ENCODE measurements around the gene PPM1M. TPM values are rescaled to one million over a fixed set of nuclear protein-coding genes. Genes with fewer than 3 reads are reported as not detected.
"Not testable (repeated sequence)": the region's sequence is repeated elsewhere in the genome, so short reads cannot be mapped to it uniquely, and the experiment has no call there.

PPM1M gene
- polyA plus RNA-seq, 1 of the 3 experiments (the other 2 are of a cell fraction), result 19.2 TPM

DNA sequence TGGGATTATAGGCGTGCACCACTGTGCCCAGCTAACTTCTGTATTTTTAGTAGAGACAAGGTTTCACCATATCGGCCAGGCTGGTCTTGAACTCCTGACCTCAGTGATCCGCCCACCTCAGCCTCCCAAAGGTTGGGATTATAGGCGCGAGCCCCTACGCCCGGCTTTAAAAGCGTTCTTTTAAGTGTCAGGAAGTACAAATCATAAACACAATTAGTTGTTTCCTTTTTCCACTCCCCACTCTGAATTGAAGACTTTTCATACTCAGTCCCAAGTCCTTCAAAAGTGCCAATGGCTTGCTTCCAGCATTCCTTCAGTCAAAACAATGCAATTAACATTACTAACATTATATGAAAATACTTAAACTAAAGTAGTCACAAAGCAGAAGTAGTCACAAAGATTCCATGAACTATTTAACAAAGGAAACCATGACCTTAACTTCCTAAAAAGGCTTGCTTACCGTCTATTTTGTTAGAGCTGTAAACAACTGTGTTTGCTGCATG is 24.7 kb downstream of the PPM1M start:
- DNase-seq, result no peak
- no peak overlapping the region for H2AFZ ChIP-seq (ENCODE audit: low read depth)
- no peaks in the 10 kb centered on the region for H3K9me2 ChIP-seq
- H3K4me1 ChIP-seq (ENCODE audit: control insufficient read depth in 1 of 2, insufficient read depth in 2 of 2, low read depth in 1 of 2, low read length in 1 of 2), result peaks cover 0 to under 1% of the 10 kb centered on the region in 2 experiments; a peak in 1 of 4 replicates
- peaks cover 9% of the 10 kb centered on the region for H3F3A ChIP-seq (replicated peaks; ENCODE audit: insufficient read depth)
- ChIA-PET CTCF (interaction anchor here (0.7 to 2.6 kb wide), 3 partner anchors 38 to 213 kb away, joined by 3 to 9 read pairs (median 6); no protein-coding TSS in a partner anchor), POLR2A (interaction anchor here (1.3 kb wide), 1 partner anchor 11 kb away, joined by 3 read pairs; no protein-coding TSS in a partner anchor)
- no peak overlapping the region for H3K4me3 ChIP-seq (ENCODE audit: low read depth in 2 of 2, low read length in 1 of 2)
- no peaks in the 10 kb centered on the region for H3K27me3 ChIP-seq (ENCODE audit: insufficient read depth)
- H3K4me2 ChIP-seq, result no peak overlapping the region
- no peak overlapping the region for H3K27ac ChIP-seq (ENCODE audit: low read depth in 2 of 2, low read length in 1 of 2)
- H4K20me1 ChIP-seq (ENCODE audit: insufficient read depth), result peaks cover 87% of the 10 kb centered on the region
- peaks cover 47 to 78% of the 10 kb centered on the region in 2 experiments for H3K36me3 ChIP-seq (replicated peaks in 1 of 2; ENCODE audit: control insufficient read depth in 1 of 2, insufficient read depth in 2 of 2, low read length in 1 of 2)
- H3K9me3 ChIP-seq, result no peaks in the 10 kb centered on the region
- H3K9ac ChIP-seq, result no peak overlapping the region
- 84% methylated on average over 9 of the region's 9 CpGs for WGBS (ENCODE audit: low lambda C conversion rate)
- TF ChIP-seq FOXM1 (IDR thresholded peaks at IDR 0.05; ENCODE audit: low read depth) (no peak), MEF2A (IDR thresholded peaks at IDR 0.05; ENCODE audit: borderline replicate concordance, low read depth) (no peak), FOXJ3 (CRISPR knock-in tag; IDR thresholded peaks at IDR 0.05) (no peak), REST (IDR thresholded peaks at IDR 0.05; ENCODE audit: low read depth, low read length) (no peak), TEAD4 (IDR thresholded peaks at IDR 0.05; ENCODE audit: borderline replicate concordance, insufficient read depth) (no peak), YY1 (IDR thresholded peaks at IDR 0.05; ENCODE audit: low read depth) (no peak), NFIC (IDR thresholded peaks at IDR 0.05; ENCODE audit: borderline replicate concordance) (no peak)
- TF ChIP-seq, protein P1, sequence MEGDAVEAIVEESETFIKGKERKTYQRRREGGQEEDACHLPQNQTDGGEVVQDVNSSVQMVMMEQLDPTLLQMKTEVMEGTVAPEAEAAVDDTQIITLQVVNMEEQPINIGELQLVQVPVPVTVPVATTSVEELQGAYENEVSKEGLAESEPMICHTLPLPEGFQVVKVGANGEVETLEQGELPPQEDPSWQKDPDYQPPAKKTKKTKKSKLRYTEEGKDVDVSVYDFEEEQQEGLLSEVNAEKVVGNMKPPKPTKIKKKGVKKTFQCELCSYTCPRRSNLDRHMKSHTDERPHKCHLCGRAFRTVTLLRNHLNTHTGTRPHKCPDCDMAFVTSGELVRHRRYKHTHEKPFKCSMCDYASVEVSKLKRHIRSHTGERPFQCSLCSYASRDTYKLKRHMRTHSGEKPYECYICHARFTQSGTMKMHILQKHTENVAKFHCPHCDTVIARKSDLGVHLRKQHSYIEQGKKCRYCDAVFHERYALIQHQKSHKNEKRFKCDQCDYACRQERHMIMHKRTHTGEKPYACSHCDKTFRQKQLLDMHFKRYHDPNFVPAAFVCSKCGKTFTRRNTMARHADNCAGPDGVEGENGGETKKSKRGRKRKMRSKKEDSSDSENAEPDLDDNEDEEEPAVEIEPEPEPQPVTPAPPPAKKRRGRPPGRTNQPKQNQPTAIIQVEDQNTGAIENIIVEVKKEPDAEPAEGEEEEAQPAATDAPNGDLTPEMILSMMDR (IDR thresholded peaks at IDR 0.05), result no peak
- peaks cover 98% of the 10 kb centered on the region for H3K79me2 ChIP-seq (ENCODE audit: insufficient read depth)

DNA sequence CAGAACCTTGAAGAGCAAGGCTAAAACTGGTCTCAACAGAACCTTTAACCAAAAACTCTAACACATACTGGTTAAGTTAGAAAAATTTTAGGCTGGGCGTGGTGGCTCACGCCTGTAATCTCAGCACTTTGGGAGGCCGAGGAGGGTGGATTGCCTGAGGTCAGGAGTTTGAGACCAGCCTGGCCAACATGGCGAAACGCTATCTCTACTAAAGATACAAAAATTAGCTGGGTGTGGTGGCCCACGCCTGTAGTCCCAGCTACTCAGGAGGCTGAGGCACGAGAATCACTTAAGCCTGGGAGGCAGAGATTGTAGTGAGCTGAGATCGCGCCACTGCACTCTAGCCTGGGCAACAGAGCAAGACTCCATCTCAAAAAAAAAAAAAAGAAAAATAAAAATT is 26.6 kb downstream of the PPM1M start:
- DNase-seq; H3K27me3 ChIP-seq (ENCODE audit: insufficient read depth); H2AFZ ChIP-seq (ENCODE audit: low read depth); H3K9me3 ChIP-seq; H3F3A ChIP-seq (replicated peaks; ENCODE audit: insufficient read depth); H3K9me2 ChIP-seq; H3K4me3 ChIP-seq (ENCODE audit: low read depth in 2 of 2, low read length in 1 of 2); POLR2A ChIA-PET; H3K27ac ChIP-seq (ENCODE audit: low read depth in 2 of 2, low read length in 1 of 2); H3K9ac ChIP-seq: not testable (repeated sequence)
- Histone ChIP-seq H3K79me2 (ENCODE audit: insufficient read depth) (peaks cover 100% of the 10 kb centered on the region), H3K4me1 (ENCODE audit: control insufficient read depth in 1 of 2, insufficient read depth in 2 of 2, low read depth in 1 of 2, low read length in 1 of 2) (peaks cover 3 to 11% of the 10 kb centered on the region in 2 experiments; a peak in 3 of 4 replicates), H4K20me1 (ENCODE audit: insufficient read depth) (peaks cover 100% of the 10 kb centered on the region), H3K4me2 (peak overlapping the region; percentile 2; the same call in 1 of the 2 replicates), H3K36me3 (replicated peaks in 1 of 2; ENCODE audit: control insufficient read depth in 1 of 2, insufficient read depth in 2 of 2, low read length in 1 of 2) (peaks cover 30 to 60% of the 10 kb centered on the region in 2 experiments)
- 96% methylated on average over 9 of the region's 9 CpGs for WGBS (ENCODE audit: low lambda C conversion rate)
- CTCF ChIA-PET, result interaction anchor here (0.7 to 2.6 kb wide), 5 partner anchors 12 to 67 kb away, joined by 3 to 9 read pairs (median 6); no protein-coding TSS in a partner anchor

All from SK-N-SH (cell line).